Measurements from ENCODE around the gene PAPPA. TPM values are rescaled to one million over a fixed set of nuclear protein-coding genes. Genes with fewer than 3 reads are reported as not detected.

PAPPA gene
- total RNA-seq, 4 donors from 2014 or later, result 0.29 to 17.1 (median 2.4) TPM

GRCh38 chr9:116181853-116182610 is 28.4 kb downstream of the PAPPA start:
- no peak for TF ChIP-seq CTCF (IDR thresholded peaks at IDR 0.05)
- TF ChIP-seq POLR2A (IDR thresholded peaks at IDR 0.05), result no peak
- H3K36me3 ChIP-seq, result no peaks in the 10 kb centered on the region
- H3K27me3 ChIP-seq, result no peaks in the 10 kb centered on the region
- intact Hi-C loops (cut with DNase I; ENCODE audit: low total_unique reads), result no loop called here
- no peaks in the 10 kb centered on the region for H3K9me3 ChIP-seq
- DNase-seq, result no peak
- no peaks in the 10 kb centered on the region for H3K4me1 ChIP-seq
- no peak overlapping the region for H3K4me3 ChIP-seq
- H3K27ac ChIP-seq, result no peak overlapping the region

- no peak overlapping the region for H3K27ac ChIP-seq
- TF ChIP-seq CTCF (IDR thresholded peaks at IDR 0.05) (no peak), POLR2A (IDR thresholded peaks at IDR 0.05) (no peak)
- intact Hi-C loops (cut with DNase I; ENCODE audit: low total_unique reads), result no loop called here
- no peak overlapping the region for H3K4me3 ChIP-seq
- no peaks in the 10 kb centered on the region for H3K9me3 ChIP-seq
- H3K27me3 ChIP-seq, result no peaks in the 10 kb centered on the region
- H3K4me1 ChIP-seq, result no peaks in the 10 kb centered on the region
- no peaks in the 10 kb centered on the region for H3K36me3 ChIP-seq
- DNase-seq, result no peak
Observed at GRCh38 chr9:116182876-116183275, 29.3 kb downstream of the PAPPA start.

GRCh38 chr9:116187570-116188170 is 34.1 kb downstream of the PAPPA start:
- H3K27me3 ChIP-seq, result no peaks in the 10 kb centered on the region
- intact Hi-C loops (cut with DNase I; ENCODE audit: low total_unique reads), result no loop called here
- no peak for TF ChIP-seq CTCF (IDR thresholded peaks at IDR 0.05)
- TF ChIP-seq POLR2A (IDR thresholded peaks at IDR 0.05), result no peak
- no peaks in the 10 kb centered on the region for H3K4me1 ChIP-seq
- no peaks in the 10 kb centered on the region for H3K36me3 ChIP-seq
- H3K4me3 ChIP-seq, result no peak overlapping the region
- H3K9me3 ChIP-seq, result no peaks in the 10 kb centered on the region
- DNase-seq, result no peak
- H3K27ac ChIP-seq, result no peak overlapping the region

- intact Hi-C loops (cut with DNase I; ENCODE audit: low total_unique reads), result no loop called here
- Histone ChIP-seq H3K36me3 (no peaks in the 10 kb centered on the region), H3K4me3 (no peak overlapping the region), H3K9me3 (no peaks in the 10 kb centered on the region), H3K27me3 (no peaks in the 10 kb centered on the region), H3K27ac (no peak overlapping the region), H3K4me1 (no peaks in the 10 kb centered on the region)
- TF ChIP-seq POLR2A (IDR thresholded peaks at IDR 0.05) (no peak), CTCF (IDR thresholded peaks at IDR 0.05) (no peak)
- no peak for DNase-seq
Observed at GRCh38 chr9:116189683-116190082, 36.1 kb downstream of the PAPPA start.

GRCh38 chr9:116190637-116191396 is 37.2 kb downstream of the PAPPA start:
- TF ChIP-seq POLR2A (IDR thresholded peaks at IDR 0.05) (no peak), CTCF (IDR thresholded peaks at IDR 0.05) (no peak)
- Histone ChIP-seq H3K27me3 (no peaks in the 10 kb centered on the region), H3K27ac (no peak overlapping the region), H3K4me3 (no peak overlapping the region), H3K9me3 (no peaks in the 10 kb centered on the region), H3K36me3 (no peaks in the 10 kb centered on the region), H3K4me1 (no peaks in the 10 kb centered on the region)
- intact Hi-C loops (cut with DNase I; ENCODE audit: low total_unique reads), result no loop called here
- DNase-seq, result no peak

All from uterus (tissue), 4 donors.